Measurements from ENCODE around the gene EMC7. TPM values are rescaled to one million over a fixed set of nuclear protein-coding genes. Genes with fewer than 3 reads are reported as not detected.

EMC7 gene
- 46.2 and 48.0 TPM in 2 replicates for total RNA-seq

GRCh38 chr15:34101366-34102174 lies at the start of gene EMC7, which contains the start of gene PGBD4:
Gene EMC7, minus strand, starts transcription at chr15:34101862. Its CDS starts 23 bp downstream, at chr15:34101839.
Gene PGBD4, plus strand, starts transcription at chr15:34102083. Its CDS starts 449 bp downstream, at chr15:34102532.

GRCh38 chr15:34038871-34039789 lies 62.5 kb downstream of the EMC7 start, which contains the start of gene AVEN:
Gene AVEN, minus strand, starts transcription at chr15:34039204. Its CDS starts 158 bp downstream, at chr15:34039046.

Other genes starting within 250 kb of the EMC7 start
- gene CHRM5, start 133.4 kb downstream of the EMC7 start, total RNA-seq, result not detected in 2 replicates
- 26.8 and 33.4 TPM in 2 replicates for gene AVEN, start 62.7 kb downstream of the EMC7 start, total RNA-seq
- gene PGBD4, start 221 bp upstream of the EMC7 start, total RNA-seq, result 0.46 and 0.47 TPM in 2 replicates
- 35.7 and 57.3 TPM in 2 replicates for gene KATNBL1, start 108.2 kb upstream of the EMC7 start, total RNA-seq
- 174 and 176 TPM in 2 replicates for gene EMC4, start 123.2 kb upstream of the EMC7 start, total RNA-seq
- gene SLC12A6, start 235.9 kb upstream of the EMC7 start, total RNA-seq, result 4.0 and 4.2 TPM in 2 replicates
- 277 and 284 TPM in 2 replicates for gene NOP10, start 241.3 kb upstream of the EMC7 start, total RNA-seq
- not detected in 2 replicates for gene NUTM1, start 241.5 kb upstream of the EMC7 start, total RNA-seq

All from hair follicular keratinocyte (primary cell).